ENCODE data around the gene CCHCR1. TPM values are rescaled to one million over a fixed set of nuclear protein-coding genes. Genes with fewer than 3 reads are reported as not detected.

Gene CCHCR1
- total RNA-seq, 1 experiment from 2014 or later, result 43.2 TPM

DNA sequence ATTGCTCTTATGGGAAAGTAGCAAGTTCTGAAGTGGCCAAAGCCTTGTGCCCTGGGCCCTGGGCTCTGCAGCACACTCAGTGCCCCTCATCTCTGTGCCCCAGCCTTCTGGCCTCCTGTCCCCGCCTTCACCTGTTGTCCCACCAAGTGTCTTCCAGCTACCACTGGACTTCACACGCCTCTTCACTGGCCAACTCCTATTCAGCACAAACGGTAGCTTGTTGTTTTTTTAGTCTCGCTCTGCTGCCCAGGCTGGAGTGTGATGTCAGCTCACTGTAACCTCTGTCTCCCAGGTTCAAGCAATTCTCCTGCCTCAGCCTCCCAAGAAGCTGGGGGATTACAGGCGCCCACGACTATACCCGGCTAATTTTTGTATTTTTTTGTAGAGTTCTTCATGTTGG is 4.8 kb downstream of the CCHCR1 start:
- Histone ChIP-seq H3K4me3 (ENCODE audit: low read depth, low read length) (no peak overlapping the region), H3K9me3 (no peaks in the 10 kb centered on the region), H3K36me3 (ENCODE audit: control insufficient read depth, insufficient read depth, low read length) (no peaks in the 10 kb centered on the region), H3K27me3 (replicated peaks; ENCODE audit: control insufficient read depth, insufficient read depth, low read length) (no peaks in the 10 kb centered on the region), H3K4me1 (peaks cover 5% of the 10 kb centered on the region; the same call in 1 of the 2 replicates)
- no peak for DNase-seq
- intact Hi-C loops (cut with micrococcal nuclease; ENCODE audit: unreplicated experiment), result no loop called here
- CTCF ChIA-PET, result interaction anchor here (0.7 kb wide), 1 partner anchor 34 kb away, joined by 5 read pairs; no protein-coding TSS in a partner anchor
- TF ChIP-seq, protein P1, sequence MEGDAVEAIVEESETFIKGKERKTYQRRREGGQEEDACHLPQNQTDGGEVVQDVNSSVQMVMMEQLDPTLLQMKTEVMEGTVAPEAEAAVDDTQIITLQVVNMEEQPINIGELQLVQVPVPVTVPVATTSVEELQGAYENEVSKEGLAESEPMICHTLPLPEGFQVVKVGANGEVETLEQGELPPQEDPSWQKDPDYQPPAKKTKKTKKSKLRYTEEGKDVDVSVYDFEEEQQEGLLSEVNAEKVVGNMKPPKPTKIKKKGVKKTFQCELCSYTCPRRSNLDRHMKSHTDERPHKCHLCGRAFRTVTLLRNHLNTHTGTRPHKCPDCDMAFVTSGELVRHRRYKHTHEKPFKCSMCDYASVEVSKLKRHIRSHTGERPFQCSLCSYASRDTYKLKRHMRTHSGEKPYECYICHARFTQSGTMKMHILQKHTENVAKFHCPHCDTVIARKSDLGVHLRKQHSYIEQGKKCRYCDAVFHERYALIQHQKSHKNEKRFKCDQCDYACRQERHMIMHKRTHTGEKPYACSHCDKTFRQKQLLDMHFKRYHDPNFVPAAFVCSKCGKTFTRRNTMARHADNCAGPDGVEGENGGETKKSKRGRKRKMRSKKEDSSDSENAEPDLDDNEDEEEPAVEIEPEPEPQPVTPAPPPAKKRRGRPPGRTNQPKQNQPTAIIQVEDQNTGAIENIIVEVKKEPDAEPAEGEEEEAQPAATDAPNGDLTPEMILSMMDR (IDR thresholded peaks at IDR 0.05; ENCODE audit: insufficient read depth in 1 of 2, low read depth in 1 of 2, low read length in 1 of 2, severe bottlenecking in 1 of 2, unreplicated experiment in 1 of 2), result no peak
- BruUV-seq (replicated peaks), result no TSS peak
- POLR2A ChIA-PET, result no interaction called here
- no peak overlapping the region for H3K27ac Mint-ChIP-seq (ENCODE audit: unreplicated experiment)
- H3K9me3 Mint-ChIP-seq (ENCODE audit: unreplicated experiment), result no peaks in the 10 kb centered on the region
- H3K27me3 Mint-ChIP-seq (ENCODE audit: insufficient read depth, unreplicated experiment), result no peaks in the 10 kb centered on the region
- H3K4me3 Mint-ChIP-seq (ENCODE audit: unreplicated experiment), result no peak overlapping the region
- H3K4me1 Mint-ChIP-seq (ENCODE audit: low read depth, unreplicated experiment), result no peaks in the 10 kb centered on the region
- H3K36me3 Mint-ChIP-seq (ENCODE audit: insufficient read depth, unreplicated experiment), result peaks cover 5% of the 10 kb centered on the region

GRCh38 chr6:31149827-31150447 is 7.7 kb downstream of the CCHCR1 start:
- no TSS peak for BruUV-seq (replicated peaks)
- Histone ChIP-seq H3K9me3 (no peaks in the 10 kb centered on the region), H3K27me3 (replicated peaks; ENCODE audit: control insufficient read depth, insufficient read depth, low read length) (no peaks in the 10 kb centered on the region), H3K4me1 (no peaks in the 10 kb centered on the region), H3K4me3 (ENCODE audit: low read depth, low read length) (no peak overlapping the region), H3K36me3 (ENCODE audit: control insufficient read depth, insufficient read depth, low read length) (no peaks in the 10 kb centered on the region)
- ChIA-PET POLR2A (interaction anchor here (0.7 kb wide), 1 partner anchor 9 kb away, joined by 3 read pairs; the partner anchor contains the start of gene TCF19), CTCF (no interaction called here)
- intact Hi-C loops (cut with micrococcal nuclease; ENCODE audit: unreplicated experiment), result no loop called here
- no peak for DNase-seq
- Mint-ChIP-seq H3K9me3 (ENCODE audit: unreplicated experiment) (no peaks in the 10 kb centered on the region), H3K4me3 (ENCODE audit: unreplicated experiment) (no peak overlapping the region), H3K27ac (ENCODE audit: unreplicated experiment) (no peak overlapping the region), H3K4me1 (ENCODE audit: low read depth, unreplicated experiment) (no peaks in the 10 kb centered on the region), H3K27me3 (ENCODE audit: insufficient read depth, unreplicated experiment) (no peaks in the 10 kb centered on the region), H3K36me3 (ENCODE audit: insufficient read depth, unreplicated experiment) (peaks cover 9% of the 10 kb centered on the region)
- TF ChIP-seq, protein P1 (IDR thresholded peaks at IDR 0.05; ENCODE audit: insufficient read depth in 1 of 2, low read depth in 1 of 2, low read length in 1 of 2, severe bottlenecking in 1 of 2, unreplicated experiment in 1 of 2), result no peak

DNA sequence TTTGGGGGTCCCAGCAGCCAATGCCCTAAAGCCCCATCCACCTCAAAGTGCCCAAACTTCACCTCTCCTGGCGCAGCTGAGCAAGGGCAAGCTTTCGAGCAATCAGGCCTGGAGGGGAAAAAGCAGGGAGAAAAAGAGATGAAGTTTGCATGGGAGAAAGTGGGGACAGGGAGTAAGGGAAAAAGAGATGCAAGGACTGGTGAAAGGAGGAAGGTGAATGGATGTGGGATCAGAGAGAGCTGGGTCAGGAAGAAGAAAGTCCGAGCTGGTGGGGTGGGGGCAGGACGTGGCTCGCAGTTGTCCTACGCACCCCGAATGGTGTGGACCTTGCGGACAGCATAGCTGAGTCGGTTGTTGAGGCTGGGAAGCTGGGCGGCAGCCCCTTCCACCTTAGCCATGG is 12.2 kb downstream of the CCHCR1 start:
- no peaks in the 10 kb centered on the region for H3K27me3 Mint-ChIP-seq (ENCODE audit: insufficient read depth, unreplicated experiment)
- no peak overlapping the region for H3K4me3 ChIP-seq (ENCODE audit: low read depth, low read length)
- no TSS peak for BruUV-seq (replicated peaks)
- DNase-seq, result no peak
- no peaks in the 10 kb centered on the region for H3K27me3 ChIP-seq (replicated peaks; ENCODE audit: control insufficient read depth, insufficient read depth, low read length)
- intact Hi-C loops (cut with micrococcal nuclease; ENCODE audit: unreplicated experiment), result no loop called here
- H3K4me1 ChIP-seq, result no peaks in the 10 kb centered on the region
- H3K36me3 Mint-ChIP-seq (ENCODE audit: insufficient read depth, unreplicated experiment), result peaks cover 14% of the 10 kb centered on the region
- CTCF ChIA-PET, result no interaction called here
- TF ChIP-seq, protein P1 (IDR thresholded peaks at IDR 0.05; ENCODE audit: insufficient read depth in 1 of 2, low read depth in 1 of 2, low read length in 1 of 2, severe bottlenecking in 1 of 2, unreplicated experiment in 1 of 2), result no peak
- POLR2A ChIA-PET, result no interaction called here
- H3K27ac Mint-ChIP-seq (ENCODE audit: unreplicated experiment), result no peak overlapping the region
- H3K36me3 ChIP-seq (ENCODE audit: control insufficient read depth, insufficient read depth, low read length), result no peaks in the 10 kb centered on the region
- H3K4me1 Mint-ChIP-seq (ENCODE audit: low read depth, unreplicated experiment), result no peaks in the 10 kb centered on the region
- H3K4me3 Mint-ChIP-seq (ENCODE audit: unreplicated experiment), result no peak overlapping the region
- H3K9me3 Mint-ChIP-seq (ENCODE audit: unreplicated experiment), result no peaks in the 10 kb centered on the region
- no peaks in the 10 kb centered on the region for H3K9me3 ChIP-seq
